Fibroblast of skin of left biceps (primary cell): Measurements from ENCODE around the gene CFAP221.
"Not testable (repeated sequence)": the region's sequence is repeated elsewhere in the genome, so short reads cannot be mapped to it uniquely, and the experiment has no call there.

Source experiments
- DNase-seq, 2 experiments: peaks; one replicate each; pipeline ENCODE4 v3.0.0-alpha.2; 2013; ENCODE audit warnings: low read depth in 2 of 2

CFAP221 gene

GRCh38 chr2:119586085-119586484, 41.8 kb downstream of the CFAP221 start:
- DNase-seq, result no peak

GRCh38 chr2:119590873-119591272, 46.6 kb downstream of the CFAP221 start:
- no peak for DNase-seq

GRCh38 chr2:119591523-119591922, 47.3 kb downstream of the CFAP221 start:
- no peak for DNase-seq

DNA sequence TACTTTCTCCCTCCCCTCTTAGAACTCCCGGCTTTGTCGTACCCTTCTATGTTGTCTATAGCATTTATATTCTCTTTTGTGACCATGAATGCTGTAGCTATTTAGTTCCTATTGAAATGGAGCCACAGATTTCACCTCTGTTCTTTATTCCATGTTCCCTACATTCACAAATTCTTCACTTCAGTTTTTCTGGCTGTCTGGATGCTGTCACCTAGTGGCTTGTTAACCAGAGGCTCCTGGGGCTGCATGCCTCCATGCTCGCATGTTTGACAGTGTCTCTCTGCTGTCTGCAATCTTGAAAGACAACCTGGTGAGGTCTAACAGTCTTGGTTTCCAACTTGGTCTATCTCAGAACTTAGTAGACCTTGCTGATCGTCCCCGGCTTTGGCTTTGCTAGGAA, 48.2 kb downstream of the CFAP221 start:
- no peak for DNase-seq

GRCh38 chr2:119596638-119597037, 52.4 kb downstream of the CFAP221 start:
- DNase-seq, result no peak

- no peak for DNase-seq
These were observed 54.5 kb downstream of the CFAP221 start for GRCh38 chr2:119598596-119599263.

DNA sequence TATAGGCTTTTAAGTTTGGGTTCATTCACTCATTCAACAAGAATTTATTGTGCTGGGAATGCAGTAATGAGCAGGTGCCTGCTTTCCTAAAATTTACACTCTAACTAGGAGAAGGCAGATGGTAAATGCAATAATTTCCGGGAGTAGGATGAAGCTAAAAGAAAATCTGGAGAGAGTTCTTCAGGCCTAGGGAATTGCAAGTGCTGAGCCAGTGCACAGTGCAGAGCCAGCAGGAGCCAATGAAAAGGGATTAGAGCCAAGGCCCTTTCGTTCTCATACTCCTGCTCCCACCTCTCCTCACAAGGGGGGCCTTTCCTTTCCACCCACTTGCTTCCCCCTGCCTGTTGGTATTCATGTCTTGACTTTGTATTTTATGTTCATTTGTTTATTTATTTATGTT, 55.1 kb downstream of the CFAP221 start:
- DNase-seq, result no peak

- no peak for DNase-seq
These were observed 60.8 kb downstream of the CFAP221 start for GRCh38 chr2:119605096-119605495.

GRCh38 chr2:119606674-119607073, 62.4 kb downstream of the CFAP221 start:
- DNase-seq, result no peak

DNA sequence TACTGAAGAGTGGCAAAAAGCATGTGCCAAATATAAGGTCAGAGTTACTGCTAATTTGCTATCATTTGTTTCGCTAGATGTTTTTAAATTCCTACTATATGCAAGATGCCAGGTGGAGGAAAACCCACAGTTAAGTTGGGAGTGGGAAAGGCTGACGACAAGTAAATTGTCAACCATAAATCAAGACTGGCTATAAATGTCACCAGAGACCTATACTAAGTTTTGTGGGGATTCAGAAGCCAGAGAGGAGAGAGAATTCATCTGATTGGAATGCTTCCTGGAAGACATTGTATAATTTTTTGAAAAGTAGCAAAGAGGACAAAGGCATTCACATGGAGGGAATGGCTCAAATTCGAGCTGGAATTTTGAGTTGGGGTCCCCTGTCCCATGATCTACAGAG, 64.3 kb downstream of the CFAP221 start:
- DNase-seq, result no peak

DNA sequence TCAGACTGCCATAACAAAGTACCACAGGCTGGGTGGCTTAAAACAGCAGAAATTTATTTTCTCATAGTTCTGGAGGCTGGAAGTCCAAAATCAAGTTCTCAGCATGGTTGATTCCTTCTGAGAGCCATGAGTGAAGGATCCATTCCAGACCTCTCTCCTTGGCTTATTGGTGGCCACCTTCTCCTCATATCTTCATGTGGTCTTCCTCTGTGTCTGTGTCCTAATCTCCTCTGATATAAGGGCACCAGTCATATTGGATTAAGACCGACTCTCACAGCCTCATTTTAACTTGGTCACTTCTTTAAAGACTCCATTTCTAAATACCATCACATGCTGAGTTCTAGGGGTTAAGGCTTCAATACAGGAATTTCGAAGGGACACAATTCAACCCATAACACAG, 65.1 kb downstream of the CFAP221 start:
- no peak for DNase-seq

GRCh38 chr2:119614140-119614539, 69.9 kb downstream of the CFAP221 start:
- not testable (repeated sequence) for DNase-seq

GRCh38 chr2:119616421-119616820, 72.2 kb downstream of the CFAP221 start:
- no peak for DNase-seq

GRCh38 chr2:119617455-119617854, 73.2 kb downstream of the CFAP221 start:
- DNase-seq, result no peak

GRCh38 chr2:119618725-119619124, 74.5 kb downstream of the CFAP221 start:
- not testable (repeated sequence) for DNase-seq

DNA sequence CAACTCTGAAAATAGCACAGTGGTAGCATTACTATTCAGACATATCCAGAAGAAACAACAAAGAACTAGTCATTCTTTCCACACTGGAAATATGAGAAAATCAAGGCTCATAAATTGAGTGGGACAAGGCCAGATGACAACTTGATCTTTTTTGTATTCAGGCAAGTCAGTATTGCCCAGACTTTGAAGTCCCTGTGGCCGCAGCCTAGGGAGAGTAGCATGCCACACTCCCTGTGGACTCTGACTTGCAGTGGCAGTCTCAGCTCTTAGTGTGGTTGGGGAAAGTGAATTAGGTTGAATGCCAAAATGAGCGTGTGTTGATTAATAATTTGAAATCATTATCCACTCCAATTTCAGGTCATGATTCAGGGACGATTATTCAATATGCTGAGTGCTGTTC, 81.0 kb downstream of the CFAP221 start:
- no peak for DNase-seq

- DNase-seq, result no peak
These were observed 85.1 kb downstream of the CFAP221 start for GRCh38 chr2:119629323-119629825.

- no peak for DNase-seq
These were observed 85.9 kb downstream of the CFAP221 start for GRCh38 chr2:119630121-119630520.

DNA sequence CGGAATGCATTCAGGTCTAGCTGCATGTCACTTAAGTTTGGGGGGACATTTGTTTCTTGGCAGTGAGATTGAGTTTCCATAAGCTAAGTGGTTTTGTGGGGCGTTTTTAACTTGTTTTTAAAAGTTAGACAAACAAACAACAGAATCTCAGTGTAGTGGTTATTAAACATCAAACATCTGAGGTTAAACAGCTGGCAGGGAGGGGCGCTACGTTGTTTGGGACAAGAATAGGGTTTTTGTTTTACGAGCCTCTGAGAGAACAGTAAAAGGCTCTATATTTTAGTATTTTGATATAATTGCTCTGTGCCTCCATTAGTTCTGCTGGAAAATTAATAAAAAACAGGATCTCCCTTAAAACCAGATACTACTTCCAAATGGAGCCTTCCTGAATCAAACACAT, 93.1 kb downstream of the CFAP221 start:
- DNase-seq, result no peak

DNA sequence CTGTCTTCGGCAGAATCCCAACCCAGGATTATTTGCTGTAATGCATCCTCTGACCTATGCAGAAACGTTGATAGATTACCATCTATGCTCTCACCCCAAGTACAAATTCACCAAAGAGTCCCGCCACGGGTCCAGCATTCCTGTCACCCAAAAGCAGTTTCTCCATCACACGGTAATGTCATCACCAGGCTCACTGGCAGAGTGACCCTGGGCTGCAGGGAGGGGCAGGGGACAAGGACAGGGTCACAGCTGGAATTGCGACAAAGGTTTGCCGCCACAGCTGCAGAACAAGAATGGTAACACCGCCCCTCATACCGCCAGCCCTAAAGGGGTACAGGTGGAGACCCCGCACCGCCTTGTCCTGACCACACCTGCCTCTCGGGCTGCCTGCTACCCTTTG, 94.0 kb downstream of the CFAP221 start:
- no peak for DNase-seq

DNA sequence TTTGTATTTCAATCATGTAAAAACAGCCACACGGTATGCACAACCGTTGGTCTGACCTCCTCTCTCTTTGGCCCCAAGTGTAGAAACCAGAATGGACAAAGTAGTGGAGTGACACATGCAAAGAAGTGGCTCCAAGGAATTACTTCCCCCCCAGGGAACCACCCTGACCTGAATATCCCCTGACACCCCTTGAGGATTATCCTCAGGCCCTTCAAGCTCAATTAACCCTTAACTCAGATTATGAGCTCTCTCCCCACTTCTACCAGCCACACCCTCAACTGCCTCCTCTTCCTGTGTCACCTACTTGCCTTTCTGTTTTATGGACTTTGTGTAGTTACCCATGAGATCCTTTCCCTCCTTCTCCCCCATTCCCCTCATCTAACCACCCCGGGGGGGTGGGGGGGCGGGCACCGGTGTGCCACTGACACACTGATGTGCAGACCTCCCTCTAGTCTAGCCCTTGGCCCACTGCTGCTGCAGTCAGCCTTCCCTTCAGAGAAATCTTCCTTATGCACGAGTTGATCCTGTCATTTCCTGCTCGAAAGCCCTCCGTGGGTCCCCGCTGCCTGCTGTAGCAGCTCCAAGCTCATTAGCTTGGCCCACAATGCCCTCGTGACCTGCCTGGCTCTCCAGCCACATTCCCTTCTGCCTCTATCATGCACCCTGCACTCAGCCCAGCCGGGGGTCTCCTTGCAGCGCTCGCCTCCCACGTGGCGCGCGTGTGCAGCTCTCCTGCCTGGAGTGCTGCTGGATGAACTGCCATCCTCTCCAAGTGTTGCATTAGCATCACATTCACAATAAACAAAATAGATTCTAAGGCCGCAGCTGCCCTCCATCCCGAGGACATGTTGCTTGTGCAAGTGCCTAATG, 94.7 kb downstream of the CFAP221 start:
- no peak for DNase-seq

DNA sequence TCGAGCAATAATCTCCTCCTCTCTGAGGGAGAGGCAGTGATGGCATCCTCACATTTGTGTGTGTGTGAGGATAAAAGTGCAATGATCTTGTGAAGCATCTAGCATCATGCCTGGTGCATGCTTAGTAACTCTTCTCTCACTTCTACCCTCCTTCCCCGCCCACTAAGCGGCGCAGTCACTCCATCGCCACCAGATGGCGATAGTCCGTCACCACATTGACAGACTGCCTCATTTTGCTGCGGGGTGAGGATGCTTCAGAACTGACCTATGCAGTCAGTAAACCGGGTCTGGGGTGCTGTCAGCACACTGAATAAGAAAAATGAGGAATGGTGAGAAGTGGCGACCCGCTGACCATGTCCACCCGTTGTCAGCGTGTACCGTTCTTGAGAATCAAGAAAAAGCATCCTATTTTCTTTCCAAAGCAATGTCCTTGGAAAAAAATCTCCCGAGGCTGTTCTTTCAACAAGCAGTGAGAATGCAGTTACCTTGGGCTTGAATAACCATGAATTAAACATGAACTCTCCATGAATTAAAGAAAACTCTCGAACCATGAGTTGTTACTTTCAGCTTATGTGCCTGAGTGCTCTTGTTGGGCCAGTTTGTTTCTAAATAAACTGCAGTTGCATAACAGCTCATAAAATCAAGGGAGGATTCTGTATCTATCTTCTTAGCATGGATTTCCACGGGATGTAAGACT, 97.5 kb downstream of the CFAP221 start:
- peak in 1 of 2 experiments; percentile 23 for DNase-seq
